ENCODE measurements around the gene HOXA11.

DNA sequence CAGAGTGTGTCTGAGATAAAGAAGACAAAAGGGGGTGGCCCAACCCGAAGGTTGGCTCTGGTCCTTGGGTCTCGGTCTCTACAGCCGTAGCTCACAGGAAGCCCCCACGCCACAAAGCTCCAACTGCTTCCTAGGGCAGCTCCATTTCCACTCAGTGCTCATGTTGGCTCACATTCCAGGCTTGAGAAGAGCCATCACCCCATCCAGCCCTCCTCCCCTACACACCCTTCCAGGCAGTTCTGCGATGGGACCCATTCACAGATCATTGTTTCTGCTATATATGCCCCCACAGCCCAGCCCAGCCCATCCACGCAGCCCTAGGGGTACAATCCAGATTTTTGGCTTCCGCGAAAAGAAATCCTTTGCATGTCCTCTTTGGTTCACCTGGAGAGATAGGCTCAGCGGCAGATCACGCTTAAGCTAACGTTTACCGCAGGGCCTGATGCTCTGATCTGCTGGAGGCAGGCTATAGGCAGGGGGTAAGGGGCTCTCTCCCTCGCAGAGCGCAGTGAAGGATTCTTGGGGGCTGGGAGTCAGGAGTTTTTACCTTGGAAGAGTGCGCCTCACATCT, 6.2 kb upstream of the HOXA11 start:
- TF ChIP-seq, protein P1, sequence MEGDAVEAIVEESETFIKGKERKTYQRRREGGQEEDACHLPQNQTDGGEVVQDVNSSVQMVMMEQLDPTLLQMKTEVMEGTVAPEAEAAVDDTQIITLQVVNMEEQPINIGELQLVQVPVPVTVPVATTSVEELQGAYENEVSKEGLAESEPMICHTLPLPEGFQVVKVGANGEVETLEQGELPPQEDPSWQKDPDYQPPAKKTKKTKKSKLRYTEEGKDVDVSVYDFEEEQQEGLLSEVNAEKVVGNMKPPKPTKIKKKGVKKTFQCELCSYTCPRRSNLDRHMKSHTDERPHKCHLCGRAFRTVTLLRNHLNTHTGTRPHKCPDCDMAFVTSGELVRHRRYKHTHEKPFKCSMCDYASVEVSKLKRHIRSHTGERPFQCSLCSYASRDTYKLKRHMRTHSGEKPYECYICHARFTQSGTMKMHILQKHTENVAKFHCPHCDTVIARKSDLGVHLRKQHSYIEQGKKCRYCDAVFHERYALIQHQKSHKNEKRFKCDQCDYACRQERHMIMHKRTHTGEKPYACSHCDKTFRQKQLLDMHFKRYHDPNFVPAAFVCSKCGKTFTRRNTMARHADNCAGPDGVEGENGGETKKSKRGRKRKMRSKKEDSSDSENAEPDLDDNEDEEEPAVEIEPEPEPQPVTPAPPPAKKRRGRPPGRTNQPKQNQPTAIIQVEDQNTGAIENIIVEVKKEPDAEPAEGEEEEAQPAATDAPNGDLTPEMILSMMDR (IDR thresholded peaks at IDR 0.05): no peak
- no peak for TF ChIP-seq POLR2A (IDR thresholded peaks at IDR 0.05)
- no peak for TF ChIP-seq EP300 (IDR thresholded peaks at IDR 0.05)
- TF ChIP-seq POLR2AphosphoS5 (IDR thresholded peaks at IDR 0.05): no peak
